ENCODE results near the gene COLEC12. TPM values are rescaled to one million over a fixed set of nuclear protein-coding genes. Genes with fewer than 3 reads are reported as not detected.

Gene COLEC12
- total and polyA plus RNA-seq, 9 donors, result 0.78 to 20.7 (median 5.9) TPM

DNA sequence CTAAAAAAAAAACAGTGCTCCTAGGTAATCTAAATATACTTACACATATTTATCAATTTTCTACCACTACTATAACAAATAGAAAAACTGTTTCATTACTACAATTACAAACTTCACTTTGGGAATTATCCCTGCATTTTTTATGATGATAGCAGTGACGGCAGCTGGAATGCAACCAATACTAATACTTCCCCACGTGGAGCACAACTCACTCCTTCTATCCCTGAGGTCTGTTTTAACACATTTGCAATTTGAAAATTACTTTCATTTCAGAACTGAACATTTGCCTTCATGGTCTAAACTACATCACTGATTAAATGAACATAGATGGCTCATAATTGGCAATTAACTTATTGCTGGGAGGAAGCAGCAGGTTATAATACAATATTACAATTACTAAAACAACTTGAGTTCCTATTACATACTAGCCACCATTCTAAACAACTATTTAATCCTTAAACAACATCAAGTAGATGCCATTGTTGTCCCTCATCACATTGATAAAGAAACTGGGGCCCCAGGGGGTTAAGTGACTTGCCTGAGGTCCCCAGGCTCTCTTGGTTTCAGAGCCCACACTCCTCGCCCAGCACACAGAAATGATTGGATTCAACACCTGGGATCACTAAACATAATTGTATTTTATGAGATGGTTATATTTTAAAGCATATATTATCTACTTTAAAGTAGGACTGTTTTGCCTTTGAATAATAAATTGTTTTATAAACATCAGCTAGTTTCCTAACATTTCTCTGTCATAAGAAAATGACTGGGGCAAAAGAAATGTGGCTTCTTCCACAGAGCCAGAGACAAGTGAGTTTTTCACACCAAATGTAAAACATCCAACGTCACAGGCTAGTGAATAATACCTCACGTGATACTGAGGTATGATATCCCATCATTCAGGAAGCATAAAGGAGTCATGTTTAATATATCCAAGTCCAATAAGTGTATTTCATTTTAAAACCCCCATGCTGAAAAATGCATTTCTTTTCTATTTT, 6.2 kb downstream of the COLEC12 start:
- H3K27ac ChIP-seq, result no peak overlapping the region
- TF ChIP-seq POLR2A (IDR thresholded peaks at IDR 0.05), result no peak
- TF ChIP-seq EP300 (IDR thresholded peaks at IDR 0.05), result no peak
- TF ChIP-seq, protein P1, sequence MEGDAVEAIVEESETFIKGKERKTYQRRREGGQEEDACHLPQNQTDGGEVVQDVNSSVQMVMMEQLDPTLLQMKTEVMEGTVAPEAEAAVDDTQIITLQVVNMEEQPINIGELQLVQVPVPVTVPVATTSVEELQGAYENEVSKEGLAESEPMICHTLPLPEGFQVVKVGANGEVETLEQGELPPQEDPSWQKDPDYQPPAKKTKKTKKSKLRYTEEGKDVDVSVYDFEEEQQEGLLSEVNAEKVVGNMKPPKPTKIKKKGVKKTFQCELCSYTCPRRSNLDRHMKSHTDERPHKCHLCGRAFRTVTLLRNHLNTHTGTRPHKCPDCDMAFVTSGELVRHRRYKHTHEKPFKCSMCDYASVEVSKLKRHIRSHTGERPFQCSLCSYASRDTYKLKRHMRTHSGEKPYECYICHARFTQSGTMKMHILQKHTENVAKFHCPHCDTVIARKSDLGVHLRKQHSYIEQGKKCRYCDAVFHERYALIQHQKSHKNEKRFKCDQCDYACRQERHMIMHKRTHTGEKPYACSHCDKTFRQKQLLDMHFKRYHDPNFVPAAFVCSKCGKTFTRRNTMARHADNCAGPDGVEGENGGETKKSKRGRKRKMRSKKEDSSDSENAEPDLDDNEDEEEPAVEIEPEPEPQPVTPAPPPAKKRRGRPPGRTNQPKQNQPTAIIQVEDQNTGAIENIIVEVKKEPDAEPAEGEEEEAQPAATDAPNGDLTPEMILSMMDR (IDR thresholded peaks at IDR 0.05), result no peak
- no peaks in the 10 kb centered on the region for H3K27me3 ChIP-seq
- no peak overlapping the region for H3K4me3 ChIP-seq
- 38 to 47% (median 39%) methylated on average over 5 of the region's 5 CpGs for WGBS, 3 donors
- DNase-seq, result no peak
- H3K4me1 ChIP-seq (ENCODE audit: insufficient read depth), result peaks cover 3% of the 10 kb centered on the region
- H3K9me3 ChIP-seq, result no peaks in the 10 kb centered on the region
- H3K36me3 ChIP-seq, result no peaks in the 10 kb centered on the region
- intact Hi-C loops (cut with DNase I), result no loop called here

- no peak for DNase-seq
- Histone ChIP-seq H3K27me3 (no peaks in the 10 kb centered on the region), H3K9me3 (no peaks in the 10 kb centered on the region), H3K4me3 (no peak overlapping the region), H3K4me1 (ENCODE audit: insufficient read depth) (peaks cover 3% of the 10 kb centered on the region), H3K36me3 (no peaks in the 10 kb centered on the region), H3K27ac (no peak overlapping the region)
- TF ChIP-seq, protein P1 (IDR thresholded peaks at IDR 0.05), result no peak
- TF ChIP-seq EP300 (IDR thresholded peaks at IDR 0.05) (no peak), POLR2A (IDR thresholded peaks at IDR 0.05) (no peak)
- intact Hi-C loops (cut with DNase I), result no loop called here
- 16 to 26% (median 18%) methylated on average over 5 of the region's 5 CpGs for WGBS, 3 donors
Measured at GRCh38 chr18:492451-492850, 8.1 kb downstream of the COLEC12 start.

DNA sequence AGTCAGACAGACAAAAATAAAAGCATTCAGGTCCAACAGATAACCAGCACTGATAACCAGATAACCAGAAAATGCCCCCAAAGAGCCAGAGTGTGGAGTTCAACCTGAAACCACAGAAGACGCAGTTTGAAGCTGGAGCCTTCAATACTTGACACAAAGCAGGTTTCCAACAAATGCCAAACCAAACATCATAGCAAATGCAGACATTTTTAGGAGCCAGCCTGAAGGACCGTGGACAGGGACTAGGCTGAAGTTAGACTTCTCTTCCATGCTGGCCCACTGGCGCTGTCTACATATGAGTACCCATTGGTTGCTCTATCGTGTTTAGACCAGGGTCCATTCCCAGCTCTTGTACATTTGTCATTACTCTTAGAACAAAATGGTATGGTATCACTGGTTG, 9.9 kb downstream of the COLEC12 start:
- WGBS, 3 donors, result 83 to 86% (median 84%) methylated on average over 4 of the region's 4 CpGs

GRCh38 chr18:490024-490366, 10.5 kb downstream of the COLEC12 start:
- Histone ChIP-seq H3K27me3 (no peaks in the 10 kb centered on the region), H3K9me3 (no peaks in the 10 kb centered on the region), H3K27ac (no peak overlapping the region), H3K36me3 (no peaks in the 10 kb centered on the region), H3K4me3 (no peak overlapping the region), H3K4me1 (ENCODE audit: insufficient read depth) (peaks cover 3% of the 10 kb centered on the region)
- TF ChIP-seq, protein P1 (IDR thresholded peaks at IDR 0.05), result no peak
- TF ChIP-seq POLR2A (IDR thresholded peaks at IDR 0.05) (no peak), EP300 (IDR thresholded peaks at IDR 0.05) (no peak)
- 69 to 77% (median 72%) methylated on average over 5 of the region's 5 CpGs for WGBS, 3 donors
- intact Hi-C loops (cut with DNase I), result no loop called here
- DNase-seq, result no peak

More for the DNA sequence above, 9.9 kb downstream of the COLEC12 start:
- no peak overlapping the region for H3K4me3 ChIP-seq
- TF ChIP-seq EP300 (IDR thresholded peaks at IDR 0.05), result no peak
- no peak for TF ChIP-seq POLR2A (IDR thresholded peaks at IDR 0.05)
- DNase-seq, result no peak
- intact Hi-C loops (cut with DNase I), result no loop called here
- no peaks in the 10 kb centered on the region for H3K27me3 ChIP-seq
- H3K36me3 ChIP-seq, result no peaks in the 10 kb centered on the region
- H3K27ac ChIP-seq, result no peak overlapping the region
- H3K4me1 ChIP-seq (ENCODE audit: insufficient read depth), result peaks cover 3% of the 10 kb centered on the region
- no peaks in the 10 kb centered on the region for H3K9me3 ChIP-seq
